Ectodermal cell (in vitro differentiated cells): ENCODE data around the gene PPP2R2D.

ENCODE experiments used
- H3K27ac ChIP-seq: 2 replicates; pipeline ENCODE4 v1.7.0; 2013; ENCODE audit warnings: mild to moderate bottlenecking, low read depth, low read length; ENCODE audit not compliant: insufficient read depth, poor library complexity, severe bottlenecking
- H3K27me3 ChIP-seq: 2 replicates; pipeline ENCODE4 v1.7.0; 2013; ENCODE audit warnings: mild to moderate bottlenecking, low read length; ENCODE audit not compliant: insufficient read depth, control insufficient read depth, poor library complexity, severe bottlenecking
- H3K36me3 ChIP-seq: one replicate; pipeline ENCODE4 v1.7.0; 2013; ENCODE audit warnings: low read length; ENCODE audit not compliant: control insufficient read depth, insufficient read depth
- H3K4me1 ChIP-seq: one replicate; pipeline ENCODE4 v1.7.0; 2013; ENCODE audit warnings: low read length; ENCODE audit not compliant: control insufficient read depth, insufficient read depth
- H3K4me3 ChIP-seq: 2 replicates; pipeline ENCODE4 v1.7.0; 2013; ENCODE audit warnings: low read depth, low read length, control low read depth; ENCODE audit not compliant: insufficient read depth
- H3K9me3 ChIP-seq: 2 replicates; pipeline ENCODE4 v1.7.0; 2013; ENCODE audit warnings: mild to moderate bottlenecking, low read length, moderate library complexity; ENCODE audit not compliant: control insufficient read depth
- WGBS, 2 experiments: methylation state at CpG; one replicate each; pipeline ENCODE4 v1.1.7; 2013; ENCODE audit warnings: missing lambda C conversion rate in 2 of 2; 5-methylcytosine and 5-hydroxymethylcytosine counted together

PPP2R2D gene

GRCh38 chr10:131898713-131899112 lies 2.1 kb upstream of the PPP2R2D start:
- Histone ChIP-seq H3K4me1 (peaks cover 3% of the 10 kb centered on the region), H3K4me3 (no peak overlapping the region), H3K27ac (no peak overlapping the region), H3K9me3 (no peaks in the 10 kb centered on the region), H3K36me3 (no peaks in the 10 kb centered on the region), H3K27me3 (peaks cover 21% of the 10 kb centered on the region)
- WGBS, 2 experiments, result 76 to 81% methylated on average over 5 of the region's 5 CpGs

GRCh38 chr10:131899116-131899690 lies 1.6 kb upstream of the PPP2R2D start:
- Histone ChIP-seq H3K4me3 (no peak overlapping the region), H3K27me3 (peaks cover 21% of the 10 kb centered on the region), H3K9me3 (no peaks in the 10 kb centered on the region), H3K27ac (no peak overlapping the region), H3K4me1 (peaks cover 3% of the 10 kb centered on the region), H3K36me3 (no peaks in the 10 kb centered on the region)
- 81 to 84% methylated on average over 8 of the region's 8 CpGs for WGBS, 2 experiments

GRCh38 chr10:131899695-131900349 lies 986 bp upstream of the PPP2R2D start:
- Histone ChIP-seq H3K4me3 (peak overlapping the region; percentile 81), H3K36me3 (no peaks in the 10 kb centered on the region), H3K4me1 (peaks cover 3% of the 10 kb centered on the region), H3K9me3 (no peaks in the 10 kb centered on the region), H3K27ac (no peak overlapping the region), H3K27me3 (peaks cover 21% of the 10 kb centered on the region)
- WGBS, 2 experiments, result 45 to 46% methylated on average over 24 of the region's 24 CpGs

GRCh38 chr10:131901181-131901829 lies 497 bp downstream of the PPP2R2D start:
- H3K27ac ChIP-seq, result peak overlapping the region; percentile 44
- H3K36me3 ChIP-seq, result no peaks in the 10 kb centered on the region
- peaks cover 3% of the 10 kb centered on the region for H3K4me1 ChIP-seq
- H3K27me3 ChIP-seq, result peaks cover 21% of the 10 kb centered on the region
- H3K9me3 ChIP-seq, result no peaks in the 10 kb centered on the region
- peak overlapping the region; percentile 81 for H3K4me3 ChIP-seq
- 0 to 1% methylated on average over 83 of the region's 83 CpGs for WGBS, 2 experiments

GRCh38 chr10:131902211-131902610 lies 1.4 kb downstream of the PPP2R2D start:
- Histone ChIP-seq H3K36me3 (no peaks in the 10 kb centered on the region), H3K27ac (no peak overlapping the region), H3K9me3 (no peaks in the 10 kb centered on the region), H3K4me3 (peak overlapping the region; percentile 81), H3K27me3 (peaks cover 21% of the 10 kb centered on the region), H3K4me1 (peaks cover 3% of the 10 kb centered on the region)
- 54 to 62% methylated on average over 5 of the region's 5 CpGs for WGBS, 2 experiments

GRCh38 chr10:131902691-131903090 lies 1.9 kb downstream of the PPP2R2D start:
- Histone ChIP-seq H3K36me3 (no peaks in the 10 kb centered on the region), H3K27ac (no peak overlapping the region), H3K4me3 (no peak overlapping the region), H3K4me1 (peaks cover 3% of the 10 kb centered on the region), H3K9me3 (no peaks in the 10 kb centered on the region), H3K27me3 (peaks cover 21% of the 10 kb centered on the region)
- 89 to 90% methylated on average over 9 of the region's 9 CpGs for WGBS, 2 experiments

GRCh38 chr10:131905267-131905571 lies 4.4 kb downstream of the PPP2R2D start:
- Histone ChIP-seq H3K27ac (no peak overlapping the region), H3K27me3 (no peaks in the 10 kb centered on the region), H3K4me1 (peaks cover 3% of the 10 kb centered on the region), H3K4me3 (no peak overlapping the region), H3K36me3 (no peaks in the 10 kb centered on the region), H3K9me3 (no peaks in the 10 kb centered on the region)
- WGBS, 2 experiments, result 92 to 98% methylated on average over 5 of the region's 5 CpGs

GRCh38 chr10:131905603-131906268 lies 4.9 kb downstream of the PPP2R2D start:
- no peaks in the 10 kb centered on the region for H3K9me3 ChIP-seq
- H3K27me3 ChIP-seq, result no peaks in the 10 kb centered on the region
- no peaks in the 10 kb centered on the region for H3K36me3 ChIP-seq
- no peak overlapping the region for H3K27ac ChIP-seq
- H3K4me1 ChIP-seq, result peaks cover 3% of the 10 kb centered on the region
- 94 to 96% methylated on average over 17 of the region's 17 CpGs for WGBS, 2 experiments
- no peak overlapping the region for H3K4me3 ChIP-seq

- Histone ChIP-seq H3K36me3 (no peaks in the 10 kb centered on the region), H3K4me1 (peaks cover 3% of the 10 kb centered on the region), H3K27me3 (no peaks in the 10 kb centered on the region), H3K9me3 (no peaks in the 10 kb centered on the region), H3K4me3 (no peak overlapping the region), H3K27ac (no peak overlapping the region)
- 98 to 100% methylated on average over 1 of the region's 1 CpG for WGBS, 2 experiments
These were observed 5.4 kb downstream of the PPP2R2D start for GRCh38 chr10:131906269-131906639.

GRCh38 chr10:131907679-131908078 lies 6.9 kb downstream of the PPP2R2D start:
- WGBS, 2 experiments, result 89 to 95% methylated on average over 8 of the region's 8 CpGs
- H3K27ac ChIP-seq, result no peak overlapping the region
- H3K36me3 ChIP-seq, result peaks cover 6% of the 10 kb centered on the region
- H3K4me3 ChIP-seq, result no peak overlapping the region
- H3K4me1 ChIP-seq, result peaks cover under 1% of the 10 kb centered on the region
- H3K9me3 ChIP-seq, result no peaks in the 10 kb centered on the region
- no peaks in the 10 kb centered on the region for H3K27me3 ChIP-seq
